ENCODE data around the gene ELF5. TPM values are rescaled to one million over a fixed set of nuclear protein-coding genes. Genes with fewer than 3 reads are reported as not detected.

ELF5 gene
- total and polyA plus RNA-seq, 2 of the 8 experiments (the other 6 are each of a cell fraction or from before 2014, with no cell fraction given): not detected

GRCh38 chr11:34540870-34541269, 27.3 kb upstream of the ELF5 start (continued):
- TF ChIP-seq SIN3A (conservative IDR thresholded peaks at IDR 0.05 in 1 of 2, IDR thresholded peaks at IDR 0.05 in 1 of 2; ENCODE audit: low read depth in 1 of 2, low read length in 2 of 2): no peak

Measured in H1 (cell line).